Ecto neural progenitor cell (in vitro differentiated cells): ENCODE results near the gene KRT76.
"Not testable (repeated sequence)": the region's sequence is repeated elsewhere in the genome, so short reads cannot be mapped to it uniquely, and the experiment has no call there.

Source experiments
- DNase-seq: peaks from one replicate; pipeline ENCODE4 v3.0.0-alpha.2; 2018; ENCODE audit warnings: low spot score

The KRT76 gene

DNA sequence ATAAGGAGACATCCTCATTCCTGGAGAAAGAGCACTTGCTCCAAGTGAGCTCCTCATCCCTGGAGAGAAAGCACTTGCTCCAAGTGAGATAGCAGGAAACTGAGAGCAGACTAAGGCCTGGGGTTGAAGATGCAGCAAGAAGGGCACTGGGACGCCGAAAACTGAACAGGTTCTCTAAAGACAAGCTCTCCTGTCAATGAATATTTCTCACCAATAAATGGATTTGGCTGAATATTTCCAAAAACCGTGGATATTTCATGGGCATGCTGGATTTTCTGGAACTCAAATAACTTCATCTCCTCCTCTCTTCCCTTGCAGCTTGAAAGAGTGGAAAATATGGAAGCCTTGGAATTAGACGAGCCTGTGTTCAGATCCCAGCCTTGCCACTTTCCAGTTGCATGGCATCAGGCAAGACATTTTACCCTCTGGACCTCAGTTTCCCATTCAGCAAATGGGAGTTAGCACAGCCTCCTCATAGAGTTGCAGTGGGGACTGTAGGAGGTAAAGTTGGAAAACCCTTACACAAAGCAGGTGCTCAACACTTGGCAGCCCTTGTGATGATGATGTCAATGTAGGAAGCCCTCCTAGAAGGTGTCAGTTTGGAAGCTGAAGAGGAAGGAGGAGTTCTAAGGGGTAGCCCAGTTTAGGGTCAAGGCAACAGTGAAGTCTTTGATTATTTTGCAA, 4.4 kb upstream of the KRT76 start:
- no peak for DNase-seq

DNA sequence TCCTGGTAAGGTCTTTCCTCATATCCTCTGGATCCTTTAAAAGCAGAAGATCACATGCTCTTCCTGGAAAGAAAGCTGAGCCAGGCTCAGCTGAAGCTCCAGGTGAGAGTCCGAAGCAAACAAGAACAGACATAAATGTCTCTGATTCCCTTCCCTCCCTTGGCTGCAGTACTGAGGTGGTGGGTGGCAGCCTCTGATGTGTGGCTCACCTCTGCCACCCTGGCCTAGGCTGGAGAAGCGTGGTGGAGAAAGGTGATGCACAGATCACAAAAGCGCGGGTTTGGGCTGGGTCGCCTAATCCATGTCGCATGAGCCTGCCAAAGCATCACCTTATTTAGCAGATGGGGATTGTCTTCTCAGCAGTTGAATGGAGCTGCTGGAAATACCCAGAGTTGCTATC, 2.8 kb upstream of the KRT76 start:
- DNase-seq: no peak

DNA sequence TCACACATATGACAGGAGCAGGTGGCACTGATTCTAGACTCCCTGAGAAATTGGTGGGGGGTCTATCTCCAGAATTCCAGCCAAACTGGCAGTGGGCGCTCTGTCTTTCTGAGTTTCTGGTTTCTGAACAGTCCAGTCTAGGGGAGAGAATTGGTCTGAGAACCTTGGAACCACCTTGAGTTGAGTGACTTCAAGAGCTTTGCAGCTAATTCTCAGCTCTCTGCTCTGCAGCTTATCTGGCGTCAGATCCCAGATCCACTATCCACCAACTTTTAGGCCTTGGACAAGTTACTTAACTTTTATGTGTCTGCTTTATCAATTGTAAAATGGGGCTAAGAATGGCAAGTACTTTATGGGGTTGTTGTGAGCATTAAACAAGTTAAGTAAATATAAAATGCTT, 1.7 kb upstream of the KRT76 start:
- DNase-seq: no peak

DNA sequence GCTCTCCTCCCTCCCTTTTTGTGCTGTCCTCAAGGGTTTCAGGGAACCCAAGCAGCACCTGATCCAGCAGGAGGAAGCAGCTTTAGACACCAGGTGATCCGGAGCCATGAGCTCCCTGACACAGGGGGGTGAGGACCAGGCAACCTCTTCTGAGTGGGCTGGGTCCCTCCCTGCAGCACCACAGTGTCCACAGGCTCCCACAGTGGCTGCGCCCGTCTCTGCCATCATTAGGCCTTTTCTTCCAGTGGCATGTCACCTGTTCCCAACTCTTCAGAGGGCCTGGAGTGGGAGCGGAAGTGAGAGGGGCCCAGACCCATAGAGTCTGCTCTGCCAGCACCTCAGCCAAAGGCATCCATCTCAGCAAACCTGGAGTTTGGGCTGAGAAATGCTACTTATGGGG, 421 bp upstream of the KRT76 start:
- DNase-seq: no peak

DNA sequence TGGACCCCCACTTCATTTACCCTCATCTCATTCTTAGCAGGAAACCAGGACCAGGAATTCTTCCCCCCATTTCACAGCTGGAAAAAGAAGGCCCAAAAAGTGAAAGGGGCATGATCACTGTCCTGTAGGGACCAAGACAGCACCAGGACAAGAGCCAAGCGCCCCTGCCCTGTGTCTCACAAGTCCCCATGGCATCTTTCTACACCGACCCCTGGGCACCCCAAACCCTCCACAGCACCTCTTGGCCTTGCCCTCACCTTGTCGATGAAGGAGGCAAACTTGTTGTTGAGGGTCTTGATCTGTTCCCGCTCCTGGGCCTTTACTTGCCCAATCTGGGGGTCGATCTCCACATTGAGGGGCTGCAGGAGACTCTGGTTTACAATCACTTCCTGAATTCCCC, 710 bp downstream of the KRT76 start:
- no peak for DNase-seq

DNA sequence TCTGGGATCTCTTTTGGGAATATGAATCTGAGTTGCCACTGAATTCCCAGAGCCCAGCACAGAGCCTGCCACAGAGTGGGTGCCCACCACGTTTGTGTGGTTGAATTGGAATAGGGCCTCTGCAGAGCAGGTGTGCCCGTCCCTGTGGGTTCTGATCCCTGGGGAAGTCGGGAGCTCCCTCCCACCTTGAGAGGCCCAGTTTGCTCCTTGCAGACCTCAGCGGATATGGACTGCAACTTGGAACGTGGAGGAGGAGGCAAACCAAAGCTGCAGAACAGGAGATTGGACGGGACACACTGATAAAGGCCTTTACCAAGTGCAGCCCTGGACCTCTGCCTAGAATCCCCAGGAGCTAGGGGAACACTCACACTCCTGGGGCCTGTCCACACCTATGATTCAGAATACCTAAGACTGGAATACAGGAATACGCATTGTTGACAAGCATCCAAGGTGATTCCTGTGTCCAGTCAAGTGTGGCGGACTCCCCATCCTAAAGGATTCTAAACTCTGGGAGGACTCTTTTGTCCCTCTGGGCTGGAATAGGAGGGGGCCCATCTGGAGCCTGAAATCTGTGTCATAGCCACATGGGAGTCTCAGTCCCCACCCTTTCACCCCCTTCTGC, 2.4 kb downstream of the KRT76 start:
- no peak for DNase-seq

DNA sequence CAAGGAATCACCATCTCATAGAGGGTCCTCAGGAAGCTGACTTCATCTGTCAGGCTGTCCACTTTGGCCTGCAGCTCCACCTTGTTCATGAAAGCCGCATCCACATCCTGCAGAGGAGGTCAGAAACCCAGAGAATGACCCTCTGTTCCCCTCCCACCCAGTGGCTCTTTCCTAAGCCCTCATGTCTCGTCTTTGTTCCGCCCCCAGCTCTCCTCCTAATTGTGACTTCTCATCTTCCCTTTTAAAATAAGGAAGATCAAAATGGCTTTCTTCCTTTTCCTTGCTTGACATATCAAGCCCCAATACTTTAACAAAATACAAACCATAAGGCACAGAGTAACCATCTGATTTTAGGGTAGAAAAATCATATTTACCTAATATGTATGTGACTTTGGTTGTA, 4.4 kb downstream of the KRT76 start:
- no peak for DNase-seq

DNA sequence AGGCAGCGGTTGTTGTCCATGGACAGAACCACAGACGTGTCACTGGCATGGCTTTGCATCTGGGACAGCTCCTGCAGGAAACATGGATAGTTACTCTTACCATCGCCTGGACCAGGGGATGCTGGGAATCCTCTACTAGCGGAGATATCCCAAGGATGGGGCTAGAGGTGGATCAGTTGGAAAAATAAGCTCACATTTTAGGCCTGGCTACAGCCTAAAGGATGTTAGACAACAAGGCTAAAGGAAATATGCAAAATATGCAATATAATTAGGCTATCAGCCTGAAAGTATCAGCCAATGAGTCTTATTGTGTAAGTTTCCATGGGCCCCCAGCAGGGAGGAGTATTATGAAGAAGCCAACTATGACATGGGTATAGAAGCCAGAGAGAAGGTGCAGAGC, 5.0 kb downstream of the KRT76 start:
- no peak for DNase-seq

DNA sequence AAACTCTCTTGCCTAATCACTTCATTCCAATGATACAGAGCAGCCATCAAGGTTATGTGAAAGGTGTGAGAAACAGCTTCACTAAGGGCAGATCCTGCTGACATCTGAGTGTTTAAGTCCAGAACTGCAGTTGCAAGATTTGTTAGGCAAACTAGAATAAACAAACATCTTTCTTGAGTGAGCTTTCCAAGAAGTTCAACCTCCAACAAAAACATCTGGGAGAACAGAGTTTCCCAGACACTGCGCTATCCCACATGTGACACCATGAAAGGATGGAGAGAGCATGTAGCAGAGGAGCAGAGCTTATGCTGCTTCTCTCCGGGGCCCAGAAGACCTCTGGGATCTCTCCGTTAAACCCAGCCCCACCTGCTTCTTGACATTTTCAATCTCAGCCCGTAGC, 5.6 kb downstream of the KRT76 start:
- DNase-seq: no peak

DNA sequence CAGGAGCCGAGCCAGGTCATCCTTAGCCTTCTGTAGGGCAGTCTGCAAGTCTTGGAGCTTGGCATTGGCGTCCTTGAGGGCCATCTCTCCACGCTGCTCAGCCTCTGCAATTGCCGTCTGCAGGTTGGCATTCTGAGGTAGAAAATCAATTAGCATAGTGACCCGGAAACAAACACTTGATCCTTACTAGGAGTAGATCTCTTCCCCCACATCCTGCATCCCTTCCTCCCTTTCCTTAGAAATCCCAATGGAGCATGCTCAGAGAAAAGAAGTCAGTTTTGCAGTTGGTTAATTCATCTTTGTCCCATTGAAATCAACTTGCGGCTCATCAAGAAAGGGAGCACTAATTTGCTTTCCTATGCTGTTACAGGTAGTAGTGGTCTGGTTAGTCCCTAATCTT, 6.1 kb downstream of the KRT76 start:
- DNase-seq: no peak

DNA sequence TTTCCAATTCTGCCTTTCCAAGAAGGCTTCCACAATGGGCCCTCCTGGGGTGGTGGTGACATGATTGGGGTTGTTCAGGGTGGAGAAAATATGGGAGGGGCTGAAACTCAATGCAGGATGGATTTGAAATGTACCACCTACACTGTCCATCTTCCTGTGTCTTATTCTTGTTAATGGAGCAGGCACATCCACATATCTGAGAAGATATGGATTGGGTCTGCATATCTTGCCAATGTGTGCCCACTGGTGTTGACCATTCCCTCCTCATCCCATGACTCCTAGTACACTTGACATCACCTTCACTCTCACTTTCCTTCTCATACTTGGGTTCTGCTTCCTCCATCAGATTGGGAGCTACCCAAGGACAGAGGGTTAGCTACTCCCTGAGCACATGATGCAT, 7.2 kb downstream of the KRT76 start:
- no peak for DNase-seq

DNA sequence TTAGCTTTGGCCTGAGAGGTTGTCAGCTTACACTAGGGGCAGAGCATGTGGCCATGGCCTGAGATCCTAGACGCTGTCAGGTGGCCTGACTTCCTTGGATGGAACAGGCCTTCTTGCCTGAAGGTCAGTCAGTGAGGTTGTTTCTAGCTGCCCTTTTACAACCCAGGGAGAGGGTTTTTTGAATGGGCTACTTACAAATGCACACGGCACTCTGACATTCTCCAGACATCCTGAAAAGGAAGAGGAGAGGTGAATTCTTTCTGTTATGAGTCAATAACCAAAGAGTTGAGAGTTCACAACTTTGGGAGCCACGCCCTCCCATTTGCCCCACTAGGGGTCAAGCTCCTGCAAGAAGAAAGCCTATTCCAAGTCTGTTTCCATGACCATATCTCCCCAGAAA, 7.8 kb downstream of the KRT76 start:
- DNase-seq: no peak

DNA sequence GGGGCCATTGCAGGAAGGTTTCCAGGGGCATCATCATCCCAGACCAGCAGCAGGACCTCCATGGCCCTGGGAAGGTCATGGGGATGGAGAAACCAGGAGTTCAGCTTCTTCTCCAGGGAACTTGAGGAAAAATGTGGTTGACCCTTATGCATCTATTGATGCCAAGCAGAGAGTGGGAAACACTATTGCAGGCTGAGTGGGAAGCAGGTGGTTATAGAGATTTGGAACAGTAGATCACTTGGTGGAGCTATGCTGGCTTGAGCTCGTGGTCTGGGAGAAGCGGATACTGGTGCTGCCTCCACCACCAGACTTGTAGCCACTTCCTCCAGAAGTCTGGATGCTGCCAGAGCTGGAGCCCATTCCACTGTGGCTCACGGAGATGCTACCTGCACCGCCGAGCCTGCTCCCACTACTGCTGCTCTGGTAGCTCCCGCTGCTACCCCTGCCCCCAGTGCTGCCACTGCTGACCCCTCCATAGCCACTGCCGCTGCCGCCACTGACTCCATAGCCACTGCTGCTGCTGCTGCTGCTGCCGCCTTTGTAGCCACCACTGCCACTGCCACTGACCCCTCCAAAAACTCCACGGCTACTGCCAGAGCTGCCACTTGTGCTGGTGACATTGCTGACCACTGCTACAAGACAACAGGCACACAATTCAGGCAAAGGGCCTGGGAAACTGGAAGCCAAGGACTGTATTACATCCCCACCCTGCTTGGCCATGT, 8.5 kb downstream of the KRT76 start:
- no peak for DNase-seq

DNA sequence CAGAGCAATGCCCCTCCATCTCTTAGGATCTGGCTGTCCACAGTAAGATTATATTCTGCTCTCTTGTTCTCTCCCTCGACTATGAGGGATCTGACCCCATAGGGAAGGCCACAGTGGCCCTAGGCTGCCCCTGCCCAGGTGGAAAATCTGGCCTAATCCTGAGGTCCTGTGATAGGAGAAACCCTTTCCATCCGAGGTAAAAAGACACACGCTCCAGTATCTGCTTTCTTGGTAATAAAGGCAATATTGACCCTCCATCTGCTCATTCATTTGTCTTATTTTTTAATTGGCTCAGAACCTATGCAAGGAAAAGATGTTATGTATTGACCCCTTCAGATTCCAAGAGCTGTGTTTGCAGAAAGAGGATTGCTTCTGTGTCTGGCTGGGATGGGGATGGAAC, 9.7 kb downstream of the KRT76 start:
- no peak for DNase-seq

DNA sequence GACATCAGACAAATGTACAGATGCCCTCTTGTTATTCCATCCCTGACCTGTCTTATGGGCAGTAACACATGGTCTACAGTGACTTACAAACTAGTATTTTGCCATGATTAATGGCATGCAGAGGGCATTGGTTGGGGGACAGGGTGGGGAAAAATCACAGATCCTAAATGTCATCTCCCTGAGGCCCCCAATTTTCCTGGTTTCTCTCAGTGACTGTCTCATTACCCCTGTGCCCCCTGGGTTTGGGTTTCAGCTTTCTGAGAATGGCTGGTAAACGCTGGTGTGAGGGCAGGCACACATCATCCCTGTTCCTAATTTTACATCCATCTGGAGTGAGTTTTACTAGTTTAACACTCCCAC, 10.1 kb downstream of the KRT76 start:
- no peak for DNase-seq

DNA sequence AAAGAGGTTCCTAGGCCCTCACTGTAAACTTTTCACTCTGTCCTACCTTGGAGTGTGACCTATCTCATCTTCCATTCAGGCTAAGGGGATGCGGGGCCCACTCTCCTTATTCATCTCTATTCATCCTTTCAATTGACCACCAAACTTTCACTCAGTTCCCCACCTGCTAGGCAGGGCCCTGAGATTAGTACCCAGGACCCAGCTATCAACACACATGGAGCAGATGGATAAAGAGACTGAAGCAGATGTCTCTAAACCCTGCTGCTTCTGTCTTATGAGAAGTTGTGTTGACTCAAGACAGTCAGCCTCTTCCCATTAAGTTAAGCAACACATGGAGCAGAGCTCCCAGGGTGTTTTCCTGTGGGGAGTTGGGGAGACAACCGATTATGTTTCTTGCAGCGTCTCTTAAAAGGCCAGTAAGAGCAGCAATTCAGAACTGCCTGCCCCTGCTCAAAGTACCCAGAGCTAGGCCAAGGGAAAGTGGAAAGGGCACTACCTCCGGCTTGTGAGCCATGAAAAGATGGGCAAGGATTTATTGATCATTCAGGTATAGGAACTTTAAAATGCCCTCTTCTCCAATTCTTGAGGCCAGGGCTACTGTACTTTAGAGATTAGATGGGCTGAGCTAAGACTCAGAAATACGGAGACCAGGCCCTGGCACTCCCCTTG, 10.7 kb downstream of the KRT76 start:
- DNase-seq: no peak

DNA sequence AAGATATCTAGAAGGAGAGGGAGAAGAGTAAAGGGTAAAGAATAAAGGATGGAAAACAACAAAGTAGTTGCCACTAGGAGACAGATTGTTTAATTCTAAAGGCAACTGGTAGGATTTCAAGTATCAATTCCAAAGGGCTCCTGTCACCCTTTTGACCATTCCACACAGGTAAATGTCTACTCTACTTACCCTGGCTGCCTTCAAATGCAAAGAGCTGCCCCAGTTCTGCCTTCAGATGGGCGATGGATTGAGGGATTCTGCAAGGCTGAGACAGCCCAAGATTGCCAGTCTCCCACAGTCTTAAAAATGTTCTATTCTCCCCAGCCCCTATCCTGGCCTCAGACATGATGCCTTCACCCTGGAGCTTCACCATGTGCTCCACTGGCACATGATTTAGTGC, 11.4 kb downstream of the KRT76 start:
- DNase-seq: no peak

DNA sequence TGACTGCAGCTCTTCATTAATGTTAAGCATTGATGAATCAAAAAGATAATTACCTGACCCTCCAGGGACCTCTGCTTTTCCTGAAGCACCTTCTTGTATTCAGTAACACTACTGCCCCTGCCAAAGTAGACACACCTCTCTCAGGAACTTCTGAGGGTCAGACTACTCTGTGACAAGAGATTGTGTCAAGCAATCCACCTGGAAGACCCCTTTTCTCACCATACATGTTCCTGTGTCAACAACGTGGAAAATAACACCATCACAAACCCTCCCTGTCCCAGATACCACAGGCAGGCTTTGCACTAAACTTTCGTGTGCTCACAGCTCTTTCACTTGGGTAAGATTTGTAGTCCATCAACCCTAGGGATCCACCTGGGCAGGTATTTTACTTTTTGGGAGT, 13.2 kb downstream of the KRT76 start:
- no peak for DNase-seq

DNA sequence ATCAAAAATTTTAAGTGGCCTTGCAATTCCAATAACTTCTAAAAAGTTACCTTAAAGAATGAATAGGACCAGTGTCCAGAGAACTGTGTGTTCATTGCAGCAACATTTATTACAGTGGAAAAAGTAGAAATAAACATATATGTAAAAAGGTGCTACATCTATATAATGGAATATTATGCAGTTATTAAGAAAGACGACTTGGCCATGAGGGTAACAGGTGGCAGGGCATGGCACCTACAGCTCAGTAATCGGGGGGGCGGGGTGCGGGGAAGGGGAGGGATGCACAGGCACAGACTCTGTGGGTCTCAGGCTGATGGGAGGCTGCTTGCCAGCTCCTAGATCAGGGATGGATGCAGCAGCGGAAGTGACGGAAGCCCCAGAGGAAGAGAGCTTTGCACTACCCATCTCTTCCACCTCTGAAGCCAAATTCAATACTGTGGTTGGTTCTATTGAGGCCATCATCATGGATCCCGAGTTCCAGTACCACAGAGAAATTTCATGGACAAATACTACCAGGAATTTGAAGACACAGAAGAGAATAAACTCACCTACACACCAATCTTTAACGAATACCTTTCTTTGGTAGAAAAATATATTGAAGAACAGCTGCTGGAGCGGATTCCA, 14.0 kb downstream of the KRT76 start:
- no peak for DNase-seq

DNA sequence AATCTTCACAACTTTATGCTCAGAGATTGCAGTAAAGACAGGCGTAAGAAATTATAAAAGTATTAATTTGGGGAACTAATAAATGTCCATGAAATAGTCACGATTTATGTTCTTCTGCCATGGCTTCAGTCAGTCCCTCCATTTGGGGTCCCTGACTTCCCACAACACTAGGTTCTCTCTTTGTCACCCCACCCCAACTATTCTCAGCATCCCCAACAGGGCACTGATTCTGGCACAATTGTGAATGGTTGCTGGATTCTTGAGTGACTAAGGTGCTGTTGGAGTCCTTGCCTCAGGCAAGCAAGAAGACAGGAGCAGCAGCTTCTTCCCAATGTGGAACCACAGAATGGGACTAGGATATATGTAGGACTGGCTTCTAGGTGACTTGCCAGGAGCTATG, 15.3 kb downstream of the KRT76 start:
- DNase-seq: no peak

DNA sequence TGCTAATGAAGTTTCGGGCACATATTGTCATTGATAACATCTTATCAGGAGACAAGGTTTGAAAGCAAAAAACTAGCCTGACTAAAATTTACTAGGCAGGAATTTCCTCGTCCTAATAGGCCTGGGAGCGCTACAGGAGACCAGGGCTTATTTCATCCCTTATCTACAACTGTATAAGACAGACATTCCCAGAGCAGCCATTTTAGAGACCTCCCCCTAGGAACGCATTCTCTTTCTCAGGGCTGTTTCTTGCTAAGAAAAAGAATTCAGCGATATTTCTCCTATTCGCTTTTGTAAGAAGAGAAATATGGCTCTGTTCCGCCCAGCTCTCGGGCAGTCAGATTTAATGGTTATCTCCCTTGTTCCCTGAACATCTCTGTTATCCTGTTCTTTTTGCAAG, 15.9 kb downstream of the KRT76 start:
- not testable (repeated sequence) for DNase-seq

DNA sequence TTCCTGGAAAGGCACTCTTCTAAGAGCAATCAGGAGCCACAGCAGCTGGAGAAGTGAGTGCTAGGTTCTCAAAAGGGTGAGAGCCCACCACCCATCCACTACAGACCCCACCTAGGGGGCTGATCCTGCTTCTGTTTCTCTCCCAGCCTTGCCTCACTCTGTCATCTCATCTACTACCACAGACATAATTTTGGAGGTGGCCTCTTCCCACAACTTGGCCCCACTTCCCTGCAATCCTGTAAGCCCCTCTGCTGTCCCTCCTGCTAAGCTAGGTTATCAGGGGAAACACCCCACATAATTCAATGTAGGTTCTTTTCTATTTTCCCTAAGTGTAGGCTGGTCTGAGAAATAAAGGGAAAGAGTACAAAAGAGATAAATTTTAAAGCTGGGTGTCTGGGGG, 16.5 kb downstream of the KRT76 start:
- DNase-seq: no peak

DNA sequence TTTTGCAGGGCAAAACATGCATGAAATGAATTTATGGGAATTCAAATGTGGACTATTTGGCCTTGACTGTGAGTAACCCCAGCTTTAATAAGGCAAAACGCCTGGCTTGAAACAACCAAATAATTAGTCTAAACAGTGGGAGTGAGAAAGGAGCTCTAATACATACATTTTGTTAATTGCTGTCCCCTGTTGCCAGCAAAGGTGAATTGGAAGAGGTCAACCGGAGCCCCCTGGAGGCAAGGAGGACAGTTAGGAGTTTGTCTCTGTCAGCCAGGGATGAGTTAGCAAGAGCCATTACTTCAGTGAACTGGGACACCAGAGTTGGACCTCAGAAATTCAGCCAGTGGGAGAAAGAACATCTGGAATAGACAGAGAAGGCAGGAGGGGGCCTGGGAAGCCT, 17.4 kb downstream of the KRT76 start:
- DNase-seq: no peak
